H1 (cell line): ENCODE measurements around the gene GALNT4.

Experiments
- BRCA1 ChIP-seq: IDR thresholded peaks from 2 replicates; pipeline ENCODE4 v1.6.1; 2012; ENCODE audit warnings: low read depth, low read length, improper control_type of control experiment
- JUND ChIP-seq: IDR thresholded peaks from 2 replicates; pipeline ENCODE4 v1.6.1; 2011; ENCODE audit warnings: mild to moderate bottlenecking, improper control_type of control experiment, low read length
- POLR2A ChIP-seq, 2 experiments: IDR thresholded peaks; 1 replicate in 1 of 2; 2 replicates in 1 of 2; pipeline ENCODE4 v1.6.1; 2011; ENCODE audit warnings: low read depth in 2 of 2, low read length in 2 of 2, mild to moderate bottlenecking in 2 of 2; ENCODE audit errors: control extremely low read depth in 1 of 2
- POLR2AphosphoS5 ChIP-seq: IDR thresholded peaks from 2 replicates; pipeline ENCODE4 v1.6.1; 2011; ENCODE audit warnings: low read depth, low read length
- SIX5 ChIP-seq: IDR thresholded peaks from 2 replicates; pipeline ENCODE4 v1.6.1; 2011; ENCODE audit warnings: mild to moderate bottlenecking, low read depth, low read length
- SP1 ChIP-seq: IDR thresholded peaks from 2 replicates; pipeline ENCODE4 v1.6.1; 2011; ENCODE audit warnings: low read depth, low read length
- ZNF274 ChIP-seq: IDR thresholded peaks from 2 replicates; pipeline ENCODE4 v1.7.0; 2012; ENCODE audit warnings: low read length, borderline replicate concordance; ENCODE audit errors: extremely low read depth
- TF ChIP-seq, protein P1 (sequence below), 3 experiments: IDR thresholded peaks; 1 replicate in 2 of 3; 2 replicates in 1 of 3; pipeline versions ENCODE4 v1.5.1 to v1.6.1; 2011; ENCODE audit warnings: low read length in 3 of 3, mild to moderate bottlenecking in 3 of 3, inconsistent platforms in 2 of 3, low read depth in 1 of 3, moderate library complexity in 1 of 3; ENCODE audit not compliant: insufficient read depth in 1 of 3; ENCODE audit errors: control extremely low read depth in 1 of 3

- TF ChIP-seq BRCA1 (no peak), SIX5 (no peak), POLR2A (IDR thresholded peaks at IDR 0.05; ENCODE audit: control extremely low read depth in 1 of 2, low read depth in 2 of 2, low read length in 2 of 2) (no peak), SP1 (no peak), POLR2AphosphoS5 (no peak), JUND (no peak), ZNF274 (no peak)
- TF ChIP-seq, protein P1, sequence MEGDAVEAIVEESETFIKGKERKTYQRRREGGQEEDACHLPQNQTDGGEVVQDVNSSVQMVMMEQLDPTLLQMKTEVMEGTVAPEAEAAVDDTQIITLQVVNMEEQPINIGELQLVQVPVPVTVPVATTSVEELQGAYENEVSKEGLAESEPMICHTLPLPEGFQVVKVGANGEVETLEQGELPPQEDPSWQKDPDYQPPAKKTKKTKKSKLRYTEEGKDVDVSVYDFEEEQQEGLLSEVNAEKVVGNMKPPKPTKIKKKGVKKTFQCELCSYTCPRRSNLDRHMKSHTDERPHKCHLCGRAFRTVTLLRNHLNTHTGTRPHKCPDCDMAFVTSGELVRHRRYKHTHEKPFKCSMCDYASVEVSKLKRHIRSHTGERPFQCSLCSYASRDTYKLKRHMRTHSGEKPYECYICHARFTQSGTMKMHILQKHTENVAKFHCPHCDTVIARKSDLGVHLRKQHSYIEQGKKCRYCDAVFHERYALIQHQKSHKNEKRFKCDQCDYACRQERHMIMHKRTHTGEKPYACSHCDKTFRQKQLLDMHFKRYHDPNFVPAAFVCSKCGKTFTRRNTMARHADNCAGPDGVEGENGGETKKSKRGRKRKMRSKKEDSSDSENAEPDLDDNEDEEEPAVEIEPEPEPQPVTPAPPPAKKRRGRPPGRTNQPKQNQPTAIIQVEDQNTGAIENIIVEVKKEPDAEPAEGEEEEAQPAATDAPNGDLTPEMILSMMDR (IDR thresholded peaks at IDR 0.05; ENCODE audit: control extremely low read depth in 1 of 3, insufficient read depth in 1 of 3, low read depth in 1 of 3, low read length in 3 of 3) = no peak
These were observed 3.0 kb downstream of the GALNT4 start for GRCh38 chr12:89521364-89522223.
